SK-MEL-5 (cell line): ENCODE data around the gene ACTN4. TPM values are rescaled to one million over a fixed set of nuclear protein-coding genes. Genes with fewer than 3 reads are reported as not detected.

Source experiments
- DNase-seq: peaks from one replicate; pipeline ENCODE4 v3.0.0-alpha.2; 2016; ENCODE audit warnings: low read depth, low spot score
- in situ Hi-C: cut with HindIII; loops from 2 replicates; pipeline ENCODE4 v1.10.0; 2016; ENCODE audit warnings: low sequenced_read_pairs, high pct_unique_total_duplicates, low pct_unique_long_range_greater_than_20kb
- total RNA-seq: library from RNA; depleted of rRNA; stranded (reverse); fragments of >200 nt; shearing (Covaris generic); gene quantifications from 2 replicates; pipeline ENCODE4 v1.2.3, GENCODE V29; 2014

ACTN4 gene
- total RNA-seq, 1 experiment from 2014 or later = 69.8 TPM

DNA sequence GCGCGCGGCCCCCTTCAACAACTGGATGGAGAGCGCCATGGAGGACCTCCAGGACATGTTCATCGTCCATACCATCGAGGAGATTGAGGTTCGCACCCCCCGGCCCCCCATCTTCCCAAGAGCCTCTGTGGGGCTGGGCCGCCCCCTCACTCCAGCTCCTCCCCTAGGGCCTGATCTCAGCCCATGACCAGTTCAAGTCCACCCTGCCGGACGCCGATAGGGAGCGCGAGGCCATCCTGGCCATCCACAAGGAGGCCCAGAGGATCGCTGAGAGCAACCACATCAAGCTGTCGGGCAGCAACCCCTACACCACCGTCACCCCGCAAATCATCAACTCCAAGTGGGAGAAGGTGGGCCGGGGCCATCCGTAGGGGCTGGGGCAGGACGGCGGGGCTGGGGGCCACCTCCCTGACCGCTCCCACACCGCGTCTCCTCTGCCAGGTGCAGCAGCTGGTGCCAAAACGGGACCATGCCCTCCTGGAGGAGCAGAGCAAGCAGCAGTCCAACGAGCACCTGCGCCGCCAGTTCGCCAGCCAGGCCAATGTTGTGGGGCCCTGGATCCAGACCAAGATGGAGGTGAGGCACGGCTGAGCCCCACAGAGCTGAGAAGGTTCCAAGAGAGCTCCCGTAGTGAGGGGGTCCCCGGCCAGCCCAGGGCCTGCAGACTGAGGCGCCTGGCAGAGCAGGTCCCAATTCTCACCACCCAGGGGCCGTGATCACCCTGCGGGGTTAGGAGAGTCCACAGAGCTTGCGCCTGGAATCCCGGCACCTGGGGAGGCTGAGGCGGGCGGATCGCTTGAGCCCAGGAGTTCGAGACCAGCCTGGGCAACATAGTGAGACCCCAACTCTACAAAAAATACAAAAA, 76.8 kb downstream of the ACTN4 start:
- in situ Hi-C loops = no loop called here

DNA sequence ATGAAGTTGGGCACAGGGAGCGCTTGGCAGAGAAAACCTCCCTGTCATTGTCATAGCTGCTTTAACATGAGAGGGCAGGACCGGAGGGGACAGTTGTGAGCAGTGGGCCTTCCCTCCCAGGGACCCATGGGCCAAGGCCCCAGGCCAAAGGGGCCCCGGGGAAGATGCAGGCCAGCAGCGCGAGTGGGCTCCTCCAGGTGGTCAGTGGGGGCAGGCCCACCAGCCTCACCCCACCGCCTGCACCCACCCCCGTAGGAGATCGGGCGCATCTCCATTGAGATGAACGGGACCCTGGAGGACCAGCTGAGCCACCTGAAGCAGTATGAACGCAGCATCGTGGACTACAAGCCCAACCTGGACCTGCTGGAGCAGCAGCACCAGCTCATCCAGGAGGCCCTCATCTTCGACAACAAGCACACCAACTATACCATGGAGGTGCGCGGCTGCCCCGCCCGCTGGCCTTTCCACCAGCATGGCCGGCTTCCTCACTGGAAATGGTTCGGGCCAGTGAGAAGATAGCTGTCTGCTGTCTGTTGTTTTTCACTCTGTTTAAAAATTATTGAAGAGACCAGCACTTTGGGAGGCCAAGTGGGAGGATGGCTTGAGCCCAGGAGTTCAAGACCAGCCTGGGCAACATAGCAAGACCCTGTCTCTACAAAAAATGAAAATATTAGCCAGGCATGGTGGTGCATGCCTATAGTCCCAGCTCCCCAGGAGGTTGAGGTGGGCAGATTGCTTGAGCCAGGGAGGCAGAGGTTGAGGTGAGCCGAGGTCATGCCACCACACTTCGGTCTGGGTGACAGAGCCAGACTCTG, 78.2 kb downstream of the ACTN4 start:
- in situ Hi-C loops = no loop called here
- no peak for DNase-seq

More for the DNA sequence above, 76.8 kb downstream of the ACTN4 start:
- no peak for DNase-seq

DNA sequence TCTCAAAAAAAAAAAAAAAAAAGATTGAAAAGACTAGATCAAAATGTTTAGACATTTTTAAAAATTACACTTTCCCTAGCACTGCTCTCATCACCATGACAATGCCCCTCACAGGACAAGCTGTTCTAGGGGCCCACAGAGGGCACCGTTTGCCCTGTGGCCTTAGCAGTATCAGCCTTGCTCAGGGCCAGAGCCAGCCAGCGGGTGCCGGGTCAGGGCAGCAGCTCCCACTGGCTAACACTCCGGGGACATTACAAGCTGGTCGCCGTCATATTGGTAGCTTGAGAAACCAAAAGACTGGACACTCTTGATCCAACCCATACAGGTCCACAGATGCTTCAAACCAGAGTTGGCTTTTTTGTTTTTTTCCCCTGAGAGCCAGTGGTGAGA, 78.8 kb downstream of the ACTN4 start:
- no peak for DNase-seq
- in situ Hi-C loops = no loop called here

DNA sequence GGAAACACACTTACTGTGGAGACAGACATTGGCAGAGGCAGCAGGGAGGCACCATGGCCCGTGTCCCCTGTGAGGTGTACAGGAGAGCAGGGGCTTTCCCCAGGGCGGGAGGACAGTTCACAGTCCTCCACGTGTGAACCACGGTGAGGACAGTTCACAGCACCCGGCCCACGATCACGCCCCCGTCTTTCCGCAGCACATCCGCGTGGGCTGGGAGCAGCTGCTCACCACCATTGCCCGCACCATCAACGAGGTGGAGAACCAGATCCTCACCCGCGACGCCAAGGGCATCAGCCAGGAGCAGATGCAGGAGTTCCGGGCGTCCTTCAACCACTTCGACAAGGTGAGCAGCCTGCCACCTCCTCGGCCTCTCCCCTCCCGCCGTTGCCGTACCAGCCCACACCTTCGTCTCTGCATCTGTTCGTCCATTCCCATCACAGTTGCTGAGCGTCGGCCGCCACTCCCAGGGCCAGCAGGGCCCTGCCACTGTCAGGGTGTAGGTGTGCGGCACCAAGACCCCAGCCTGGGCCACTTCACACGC, 79.4 kb downstream of the ACTN4 start:
- DNase-seq = no peak
- in situ Hi-C loops = no loop called here

DNA sequence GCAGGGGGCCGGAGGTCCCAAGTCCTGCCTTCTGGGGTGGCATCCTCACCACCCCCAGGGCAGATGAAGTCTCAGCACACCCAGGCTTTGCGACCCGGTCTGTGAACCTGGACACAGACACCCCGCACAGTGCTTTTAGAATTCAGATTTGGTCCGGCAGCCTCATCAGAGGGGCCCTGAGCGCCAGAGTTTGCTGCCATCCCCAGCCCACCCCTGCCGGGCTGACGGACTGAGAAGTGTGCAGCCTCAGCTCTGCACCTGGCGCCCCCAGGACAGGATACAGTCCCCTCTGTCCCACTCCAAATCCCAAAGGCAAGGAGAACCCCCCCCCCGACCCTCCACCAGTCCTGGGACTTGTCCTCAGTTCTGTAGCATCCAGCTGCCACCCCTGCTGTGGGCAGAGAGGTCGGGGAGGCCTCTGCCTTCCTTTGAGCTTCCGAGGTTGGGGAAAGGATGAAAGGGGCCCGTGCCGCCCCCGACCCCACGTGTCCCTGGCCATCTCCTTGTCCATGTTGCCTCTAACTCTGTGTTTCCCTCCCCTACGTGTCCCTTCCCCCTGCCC, 79.9 kb downstream of the ACTN4 start:
- no peak for DNase-seq
- in situ Hi-C loops = no loop called here

DNA sequence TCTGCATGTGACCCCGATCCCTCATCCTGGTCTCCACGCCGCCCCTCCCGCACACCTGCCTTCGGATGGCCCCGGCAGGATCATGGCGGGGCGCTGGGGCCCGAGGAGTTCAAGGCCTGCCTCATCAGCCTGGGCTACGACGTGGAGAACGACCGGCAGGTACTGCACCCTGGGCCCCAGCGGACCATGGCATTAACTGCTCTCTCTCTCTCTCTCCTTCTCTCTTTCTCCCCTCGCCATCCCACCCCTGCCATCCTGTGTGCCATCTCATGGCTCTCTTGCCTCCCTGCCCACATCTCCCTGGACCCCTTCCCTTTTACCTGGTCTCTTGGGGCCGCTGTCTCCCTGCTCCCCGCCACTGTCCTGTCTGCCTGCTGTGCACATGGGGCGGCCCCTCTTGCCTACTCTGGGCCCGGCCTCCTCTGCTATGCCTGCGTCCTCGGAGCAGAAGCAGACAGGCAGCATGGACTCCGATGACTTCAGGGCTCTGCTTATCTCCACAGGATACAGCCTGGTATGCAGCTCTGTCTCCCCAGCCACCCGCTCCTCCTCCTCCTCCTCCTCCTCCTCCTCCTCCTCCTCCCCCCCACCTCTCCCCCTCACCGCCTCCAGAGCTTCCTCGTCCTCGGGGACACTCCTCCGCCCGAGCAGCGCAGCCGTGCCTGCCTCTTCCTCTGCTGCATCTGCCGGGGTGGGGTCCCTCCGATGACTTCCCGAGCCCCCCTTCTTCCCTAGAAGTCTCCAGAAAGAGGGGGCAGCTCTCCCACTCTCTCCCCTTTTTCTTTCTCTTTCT, 80.6 kb downstream of the ACTN4 start:
- in situ Hi-C loops = no loop called here

DNA sequence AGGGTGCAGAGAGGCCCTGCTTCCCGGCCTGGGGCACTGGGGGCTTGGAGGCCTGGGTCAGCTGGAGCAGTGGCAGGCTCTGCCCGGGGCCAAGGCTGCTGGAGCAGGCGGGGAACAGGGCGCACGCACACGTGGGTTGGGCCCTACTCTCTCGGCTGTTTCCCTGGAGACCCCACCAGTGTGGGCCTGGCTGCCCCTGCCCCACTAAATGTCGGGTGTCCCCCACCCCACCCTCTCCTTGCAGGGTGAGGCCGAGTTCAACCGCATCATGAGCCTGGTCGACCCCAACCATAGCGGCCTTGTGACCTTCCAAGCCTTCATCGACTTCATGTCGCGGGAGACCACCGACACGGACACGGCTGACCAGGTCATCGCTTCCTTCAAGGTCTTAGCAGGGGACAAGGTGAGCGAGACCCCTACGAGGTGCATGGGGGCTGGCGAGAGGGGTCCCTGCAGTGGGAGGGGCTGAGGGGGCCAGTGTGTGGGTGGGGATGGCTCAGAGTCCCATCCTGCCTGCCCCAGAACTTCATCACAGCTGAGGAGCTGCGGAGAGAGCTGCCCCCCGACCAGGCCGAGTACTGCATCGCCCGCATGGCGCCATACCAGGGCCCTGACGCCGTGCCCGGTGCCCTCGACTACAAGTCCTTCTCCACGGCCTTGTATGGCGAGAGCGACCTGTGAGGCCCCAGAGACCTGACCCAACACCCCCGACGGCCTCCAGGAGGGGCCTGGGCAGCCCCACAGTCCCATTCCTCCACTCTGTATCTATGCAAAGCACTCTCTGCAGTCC, 81.5 kb downstream of the ACTN4 start:
- in situ Hi-C loops = no loop called here
- DNase-seq = no peak

More for the DNA sequence above, 80.6 kb downstream of the ACTN4 start:
- DNase-seq = no peak

DNA sequence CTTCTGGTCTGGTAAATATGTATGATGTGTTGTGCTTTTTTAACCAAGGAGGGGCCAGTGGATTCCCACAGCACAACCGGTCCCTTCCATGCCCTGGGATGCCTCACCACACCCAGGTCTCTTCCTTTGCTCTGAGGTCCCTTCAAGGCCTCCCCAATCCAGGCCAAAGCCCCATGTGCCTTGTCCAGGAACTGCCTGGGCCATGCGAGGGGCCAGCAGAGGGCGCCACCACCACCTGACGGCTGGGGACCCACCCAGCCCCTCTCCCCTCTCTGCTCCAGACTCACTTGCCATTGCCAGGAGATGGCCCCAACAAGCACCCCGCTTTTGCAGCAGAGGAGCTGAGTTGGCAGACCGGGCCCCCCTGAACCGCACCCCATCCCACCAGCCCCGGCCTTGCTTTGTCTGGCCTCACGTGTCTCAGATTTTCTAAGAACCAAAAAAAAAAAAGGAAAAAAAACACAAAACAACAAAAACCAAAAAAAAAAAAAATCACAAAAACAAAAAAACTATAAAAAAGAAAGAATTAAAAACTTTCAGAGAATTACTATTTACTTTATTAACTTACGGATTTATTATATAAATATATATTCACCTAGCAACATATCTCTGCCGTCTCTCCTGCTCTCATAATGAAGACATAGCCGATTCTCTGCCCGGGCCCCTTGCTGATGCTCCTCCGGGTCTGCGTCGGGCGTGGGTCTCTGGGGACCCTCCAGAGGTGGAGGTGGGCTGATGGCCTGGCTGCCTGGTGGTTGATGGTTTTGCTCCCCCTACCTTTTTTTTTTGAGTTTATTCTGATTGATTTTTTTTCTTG, 82.4 kb downstream of the ACTN4 start:
- in situ Hi-C loops = no loop called here

DNA sequence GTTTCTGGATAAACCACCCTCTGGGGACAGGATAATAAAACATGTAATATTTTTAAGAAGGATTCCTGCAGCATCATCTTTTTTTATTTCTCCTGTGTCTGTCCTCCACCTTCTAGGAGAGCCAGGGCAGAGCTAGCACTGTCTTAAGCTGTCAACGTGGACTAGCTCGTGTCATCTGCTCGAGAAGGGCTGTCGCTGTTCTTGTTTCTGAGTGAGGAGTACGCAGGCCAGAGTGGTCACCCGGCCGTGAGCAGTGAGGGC, 83.0 kb downstream of the ACTN4 start:
- in situ Hi-C loops = no loop called here
- no peak for DNase-seq

More for the DNA sequence above, 82.4 kb downstream of the ACTN4 start:
- peak; percentile 67 for DNase-seq

DNA sequence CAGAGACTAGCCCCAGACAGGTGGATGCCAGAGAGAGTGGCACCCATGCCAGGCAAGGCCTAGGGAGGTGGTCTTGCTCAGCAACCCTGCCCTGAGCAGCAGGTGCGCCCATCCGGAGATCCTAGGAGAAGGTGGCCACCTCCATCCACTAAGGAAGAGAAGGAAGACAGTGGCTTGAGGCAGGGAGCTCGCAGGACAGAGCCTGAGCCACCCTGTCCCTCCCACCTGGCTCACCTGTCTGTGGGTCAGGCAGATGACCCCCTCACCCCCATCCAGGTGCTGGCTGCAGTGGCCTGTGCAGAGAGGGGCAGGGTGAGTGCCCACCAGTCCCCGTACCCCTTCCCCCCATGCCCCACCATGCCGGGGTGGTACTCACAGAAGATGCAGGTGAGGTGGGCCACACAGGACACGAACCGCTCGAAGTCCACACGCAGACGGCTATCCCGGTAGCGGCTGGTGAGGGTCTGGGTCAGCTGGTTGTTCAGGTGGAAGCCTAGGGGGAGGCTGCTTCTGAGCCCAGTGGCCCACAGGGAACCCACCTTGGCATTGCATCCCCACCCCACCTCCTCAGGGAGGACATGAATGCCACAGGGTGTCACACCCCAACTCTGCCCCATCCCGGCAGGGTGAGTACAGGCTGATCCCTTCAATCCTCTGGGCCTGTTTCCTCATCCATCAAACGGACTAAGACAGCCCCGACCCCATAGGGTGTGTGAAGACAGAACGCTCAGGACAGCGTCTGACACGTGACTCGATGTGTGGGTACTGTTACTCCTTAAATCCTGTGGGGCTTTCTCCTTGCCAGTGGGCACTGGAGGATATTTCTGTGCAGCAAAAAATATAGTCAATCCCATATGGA, 83.5 kb downstream of the ACTN4 start:
- DNase-seq = no peak
- in situ Hi-C loops = no loop called here

DNA sequence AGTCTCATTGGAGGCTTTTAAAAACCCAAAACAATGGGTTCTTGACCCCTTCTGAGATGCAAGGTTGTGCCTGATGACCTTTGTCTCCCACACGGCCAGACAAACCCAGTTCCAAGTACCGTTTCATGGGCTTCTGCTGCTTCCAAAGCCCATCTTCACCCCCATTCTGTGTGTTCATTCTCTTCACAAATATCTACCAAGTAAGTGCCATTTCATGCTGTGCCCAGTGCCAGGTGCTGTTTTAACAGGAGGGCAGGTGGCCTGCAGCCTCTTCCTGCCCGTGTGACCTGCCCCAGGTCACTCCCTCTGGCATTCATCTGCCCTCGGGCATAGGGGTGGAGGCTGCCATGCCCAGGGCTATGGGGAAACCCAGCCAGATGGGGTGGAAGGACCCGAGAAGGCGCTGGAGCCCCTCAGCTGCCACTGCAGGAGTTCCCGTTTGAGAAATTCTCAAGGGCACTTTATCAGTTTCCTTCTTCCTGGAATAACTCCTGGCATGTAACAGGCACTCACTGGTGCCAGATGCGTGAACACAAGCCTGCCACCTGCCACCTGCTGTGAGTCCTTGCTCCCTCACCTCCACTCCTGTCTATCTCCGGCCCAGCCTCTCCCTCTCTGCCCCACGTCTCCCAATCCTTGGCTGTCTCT, 84.3 kb downstream of the ACTN4 start:
- DNase-seq = no peak
- in situ Hi-C loops = no loop called here

DNA sequence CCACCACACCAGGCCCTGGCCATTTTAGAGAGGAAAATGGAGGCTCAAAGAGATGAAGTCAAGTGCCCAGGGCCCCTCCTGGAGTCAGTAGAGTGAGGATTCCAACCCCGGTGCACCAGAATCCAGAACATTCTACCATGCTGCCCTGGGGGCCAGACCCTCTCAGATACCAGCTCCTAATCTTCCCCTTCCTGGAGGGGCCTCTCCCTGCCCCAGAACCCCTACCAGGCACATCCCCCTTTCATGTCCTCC, 85.7 kb downstream of the ACTN4 start:
- no peak for DNase-seq
- in situ Hi-C loops = no loop called here

DNA sequence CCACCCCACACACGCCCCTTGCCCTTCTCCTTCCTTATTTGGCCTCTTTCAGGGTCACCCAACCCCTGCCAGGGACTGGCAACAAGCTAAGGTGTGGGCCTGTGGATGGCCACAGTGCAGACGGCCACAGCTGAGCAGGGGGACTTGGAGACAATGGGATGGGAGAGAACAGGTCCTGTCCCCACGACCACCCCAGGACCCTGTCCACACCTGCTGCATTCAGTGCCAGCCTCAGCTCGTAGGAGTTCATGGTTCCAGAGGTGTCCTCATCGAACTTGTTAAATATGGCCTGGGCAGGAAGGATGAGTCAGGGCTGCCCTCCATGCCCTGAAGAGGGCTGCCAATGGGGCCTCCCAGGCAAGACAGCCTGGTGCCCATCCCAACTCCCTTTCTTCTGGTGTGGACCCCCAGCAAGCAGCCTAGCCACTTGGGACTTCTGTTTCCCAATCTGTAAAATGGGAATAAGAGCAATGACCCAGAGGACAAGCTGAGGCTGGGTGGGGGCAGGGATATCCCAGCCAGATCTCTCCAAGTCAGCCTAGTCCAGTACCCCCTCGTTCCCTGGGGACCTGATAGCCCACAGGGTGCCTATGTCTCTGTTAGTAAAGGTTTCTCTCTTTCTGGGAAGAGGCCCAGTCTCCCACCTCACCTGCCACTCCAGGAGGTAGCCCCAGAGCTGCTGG, 86.2 kb downstream of the ACTN4 start:
- DNase-seq = no peak
- in situ Hi-C loops = no loop called here

DNA sequence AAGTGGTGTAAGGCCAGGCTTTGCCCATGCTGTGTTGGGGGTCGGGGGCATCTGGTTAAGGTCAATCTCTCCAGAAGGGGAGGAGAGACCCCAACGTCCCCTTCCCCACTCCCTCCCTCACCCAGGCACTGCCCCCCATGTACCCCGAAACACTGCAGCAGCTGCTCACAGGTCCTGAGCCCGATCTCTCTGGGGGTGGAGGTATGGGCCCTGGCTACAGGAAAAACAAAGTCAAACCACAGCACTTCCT, 86.7 kb downstream of the ACTN4 start:
- in situ Hi-C loops = no loop called here
- no peak for DNase-seq
